ENCODE data around the gene NOB1. TPM values are rescaled to one million over a fixed set of nuclear protein-coding genes. Genes with fewer than 3 reads are reported as not detected.

NOB1 gene
- total and polyA plus RNA-seq, 9 of the 15 experiments (the other 6 are each of a cell fraction or from before 2014, with no cell fraction given), result 42.4 to 148 (median 116) TPM

DNA sequence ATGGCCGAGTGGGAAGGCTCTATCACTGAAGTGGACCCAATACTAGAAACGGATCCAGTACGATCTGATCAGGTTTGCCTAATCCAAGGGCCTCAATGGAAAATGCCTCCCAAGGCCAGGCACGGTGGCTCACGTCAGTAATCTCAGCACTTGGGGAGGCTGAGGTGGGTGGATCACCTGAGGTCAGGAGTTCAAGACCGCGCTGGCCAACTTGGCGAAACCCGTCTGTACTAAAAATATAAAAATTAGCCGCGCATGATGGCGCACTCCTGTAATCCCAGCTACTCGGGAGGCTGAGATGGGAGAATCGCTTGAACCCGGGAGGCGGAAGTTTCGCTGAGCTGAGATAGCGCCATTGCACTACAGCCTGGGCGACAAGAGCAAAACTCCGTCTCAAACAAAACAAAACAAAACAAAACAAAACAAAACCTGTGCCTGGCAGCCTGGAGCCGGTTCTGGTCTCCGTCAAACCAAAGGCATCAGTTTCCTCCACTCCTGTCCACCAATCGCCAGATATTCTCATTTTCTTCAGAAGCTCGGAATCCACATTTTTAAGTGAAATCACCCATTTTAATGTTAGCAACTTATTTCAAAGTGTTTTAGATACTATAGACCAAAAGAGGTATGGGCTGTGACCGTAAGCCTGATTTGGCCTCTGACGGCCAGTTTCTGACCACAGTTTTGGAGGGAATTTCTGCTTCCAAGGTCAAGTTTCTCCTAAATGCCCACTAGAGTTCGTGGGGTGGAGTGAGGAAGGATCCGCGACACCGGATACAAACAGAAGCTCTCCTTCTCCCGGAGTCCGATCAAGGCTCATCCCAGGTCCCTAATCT, 29.0 kb downstream of the NOB1 start (continued):
- peak; percentile 50 for TF ChIP-seq ETV1 (tag; conservative IDR thresholded peaks at IDR 0.05; ENCODE audit: low read depth)
- TF ChIP-seq PTBP1 (IDR thresholded peaks at IDR 0.05; ENCODE audit: low read depth, low read length), result no peak
- TF ChIP-seq, protein P1, sequence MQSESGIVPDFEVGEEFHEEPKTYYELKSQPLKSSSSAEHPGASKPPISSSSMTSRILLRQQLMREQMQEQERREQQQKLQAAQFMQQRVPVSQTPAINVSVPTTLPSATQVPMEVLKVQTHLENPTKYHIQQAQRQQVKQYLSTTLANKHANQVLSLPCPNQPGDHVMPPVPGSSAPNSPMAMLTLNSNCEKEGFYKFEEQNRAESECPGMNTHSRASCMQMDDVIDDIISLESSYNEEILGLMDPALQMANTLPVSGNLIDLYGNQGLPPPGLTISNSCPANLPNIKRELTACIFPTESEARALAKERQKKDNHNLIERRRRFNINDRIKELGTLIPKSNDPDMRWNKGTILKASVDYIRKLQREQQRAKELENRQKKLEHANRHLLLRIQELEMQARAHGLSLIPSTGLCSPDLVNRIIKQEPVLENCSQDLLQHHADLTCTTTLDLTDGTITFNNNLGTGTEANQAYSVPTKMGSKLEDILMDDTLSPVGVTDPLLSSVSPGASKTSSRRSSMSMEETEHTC (IDR thresholded peaks at IDR 0.05), result no peak
- no peak for TF ChIP-seq TAF15 (IDR thresholded peaks at IDR 0.05; ENCODE audit: low read depth, low read length)
- TF ChIP-seq RB1 (IDR thresholded peaks at IDR 0.05; ENCODE audit: low read depth), result no peak
- TF ChIP-seq, protein P2, sequence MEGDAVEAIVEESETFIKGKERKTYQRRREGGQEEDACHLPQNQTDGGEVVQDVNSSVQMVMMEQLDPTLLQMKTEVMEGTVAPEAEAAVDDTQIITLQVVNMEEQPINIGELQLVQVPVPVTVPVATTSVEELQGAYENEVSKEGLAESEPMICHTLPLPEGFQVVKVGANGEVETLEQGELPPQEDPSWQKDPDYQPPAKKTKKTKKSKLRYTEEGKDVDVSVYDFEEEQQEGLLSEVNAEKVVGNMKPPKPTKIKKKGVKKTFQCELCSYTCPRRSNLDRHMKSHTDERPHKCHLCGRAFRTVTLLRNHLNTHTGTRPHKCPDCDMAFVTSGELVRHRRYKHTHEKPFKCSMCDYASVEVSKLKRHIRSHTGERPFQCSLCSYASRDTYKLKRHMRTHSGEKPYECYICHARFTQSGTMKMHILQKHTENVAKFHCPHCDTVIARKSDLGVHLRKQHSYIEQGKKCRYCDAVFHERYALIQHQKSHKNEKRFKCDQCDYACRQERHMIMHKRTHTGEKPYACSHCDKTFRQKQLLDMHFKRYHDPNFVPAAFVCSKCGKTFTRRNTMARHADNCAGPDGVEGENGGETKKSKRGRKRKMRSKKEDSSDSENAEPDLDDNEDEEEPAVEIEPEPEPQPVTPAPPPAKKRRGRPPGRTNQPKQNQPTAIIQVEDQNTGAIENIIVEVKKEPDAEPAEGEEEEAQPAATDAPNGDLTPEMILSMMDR (IDR thresholded peaks at IDR 0.05 in 2 of 3, conservative IDR thresholded peaks at IDR 0.05 in 1 of 3; ENCODE audit: insufficient read depth in 2 of 3, low read depth in 1 of 3, low read length in 3 of 3), result no peak
- no peak for TF ChIP-seq BCOR (IDR thresholded peaks at IDR 0.05)
- TF ChIP-seq, protein P3, sequence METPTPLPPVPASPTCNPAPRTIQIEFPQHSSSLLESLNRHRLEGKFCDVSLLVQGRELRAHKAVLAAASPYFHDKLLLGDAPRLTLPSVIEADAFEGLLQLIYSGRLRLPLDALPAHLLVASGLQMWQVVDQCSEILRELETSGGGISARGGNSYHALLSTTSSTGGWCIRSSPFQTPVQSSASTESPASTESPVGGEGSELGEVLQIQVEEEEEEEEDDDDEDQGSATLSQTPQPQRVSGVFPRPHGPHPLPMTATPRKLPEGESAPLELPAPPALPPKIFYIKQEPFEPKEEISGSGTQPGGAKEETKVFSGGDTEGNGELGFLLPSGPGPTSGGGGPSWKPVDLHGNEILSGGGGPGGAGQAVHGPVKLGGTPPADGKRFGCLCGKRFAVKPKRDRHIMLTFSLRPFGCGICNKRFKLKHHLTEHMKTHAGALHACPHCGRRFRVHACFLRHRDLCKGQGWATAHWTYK (CRISPR knock-in tag; IDR thresholded peaks at IDR 0.05), result no peak
- no peak for TF ChIP-seq ZNF586 (CRISPR knock-in tag; conservative IDR thresholded peaks at IDR 0.05)
- TF ChIP-seq ZNF780A (CRISPR knock-in tag; IDR thresholded peaks at IDR 0.05), result no peak
- TF ChIP-seq, protein P4, sequence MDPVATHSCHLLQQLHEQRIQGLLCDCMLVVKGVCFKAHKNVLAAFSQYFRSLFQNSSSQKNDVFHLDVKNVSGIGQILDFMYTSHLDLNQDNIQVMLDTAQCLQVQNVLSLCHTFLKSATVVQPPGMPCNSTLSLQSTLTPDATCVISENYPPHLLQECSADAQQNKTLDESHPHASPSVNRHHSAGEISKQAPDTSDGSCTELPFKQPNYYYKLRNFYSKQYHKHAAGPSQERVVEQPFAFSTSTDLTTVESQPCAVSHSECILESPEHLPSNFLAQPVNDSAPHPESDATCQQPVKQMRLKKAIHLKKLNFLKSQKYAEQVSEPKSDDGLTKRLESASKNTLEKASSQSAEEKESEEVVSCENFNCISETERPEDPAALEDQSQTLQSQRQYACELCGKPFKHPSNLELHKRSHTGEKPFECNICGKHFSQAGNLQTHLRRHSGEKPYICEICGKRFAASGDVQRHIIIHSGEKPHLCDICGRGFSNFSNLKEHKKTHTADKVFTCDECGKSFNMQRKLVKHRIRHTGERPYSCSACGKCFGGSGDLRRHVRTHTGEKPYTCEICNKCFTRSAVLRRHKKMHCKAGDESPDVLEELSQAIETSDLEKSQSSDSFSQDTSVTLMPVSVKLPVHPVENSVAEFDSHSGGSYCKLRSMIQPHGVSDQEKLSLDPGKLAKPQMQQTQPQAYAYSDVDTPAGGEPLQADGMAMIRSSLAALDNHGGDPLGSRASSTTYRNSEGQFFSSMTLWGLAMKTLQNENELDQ (CRISPR knock-in tag; IDR thresholded peaks at IDR 0.05; ENCODE audit: borderline replicate concordance), result no peak
- TF ChIP-seq ZKSCAN1 (IDR thresholded peaks at IDR 0.05; ENCODE audit: low read depth, low read length), result no peak
- no peak for TF ChIP-seq STAG1 (CRISPR knock-in tag; IDR thresholded peaks at IDR 0.05; ENCODE audit: borderline replicate concordance)
- TF ChIP-seq MAZ (CRISPR knock-in tag; conservative IDR thresholded peaks at IDR 0.05 in 1 of 2, IDR thresholded peaks at IDR 0.05 in 1 of 2), result 0 out of 4 replicates have a peak, but pooled peaks of 1 of the 2 experiments have one; percentile 7
- no peak for TF ChIP-seq ARID2 (IDR thresholded peaks at IDR 0.05)
- no peak for TF ChIP-seq FOXJ3 (CRISPR knock-in tag; IDR thresholded peaks at IDR 0.05)
- no peak for TF ChIP-seq GTF2E2 (tag; IDR thresholded peaks at IDR 0.05)
- no peak for TF ChIP-seq ZNF143 (CRISPR knock-in tag; IDR thresholded peaks at IDR 0.05)
- no peak for TF ChIP-seq GABPA (tag; conservative IDR thresholded peaks at IDR 0.05; ENCODE audit: low read depth)
- no peak for TF ChIP-seq DNMT1 (IDR thresholded peaks at IDR 0.05)
- no peak for TF ChIP-seq MECOM (CRISPR knock-in tag; IDR thresholded peaks at IDR 0.05)
- TF ChIP-seq TCF7 (IDR thresholded peaks at IDR 0.05; ENCODE audit: borderline replicate concordance), result no peak
- no peak for TF ChIP-seq NCOA1 (IDR thresholded peaks at IDR 0.05; ENCODE audit: low read depth)

Measured in K562 (cell line).